CD1c-positive myeloid dendritic cell (primary cell): Measurements from ENCODE around the gene CEMP1.

ENCODE experiments used
- DNase-seq: peaks from one replicate; pipeline ENCODE4 v3.0.0-alpha.2; 2016; ENCODE audit errors: extremely low spot score

CEMP1 gene

GRCh38 chr16:2520097-2520783 lies 11.0 kb downstream of the CEMP1 start, which contains the start of gene AMDHD2:
AMDHD2 (plus strand) TSS chr16:2520371; CDS start chr16:2520459, 88 bp downstream.
- DNase-seq = peak; percentile 98

- DNase-seq = no peak
Observed at GRCh38 chr16:2519711-2520080, 11.5 kb downstream of the CEMP1 start.

GRCh38 chr16:2518823-2519710 lies 12.1 kb downstream of the CEMP1 start:
- DNase-seq = no peak

GRCh38 chr16:2517954-2518605 lies 13.1 kb downstream of the CEMP1 start:
- DNase-seq = peak; percentile 40

- DNase-seq = peak; percentile 76
Observed at GRCh38 chr16:2516391-2517240, 14.6 kb downstream of the CEMP1 start.

- peak; percentile 51 for DNase-seq
Observed at GRCh38 chr16:2515180-2515851, 15.9 kb downstream of the CEMP1 start.

GRCh38 chr16:2514333-2515179 lies 16.7 kb downstream of the CEMP1 start:
- DNase-seq = peak; percentile 51

- DNase-seq = peak; percentile 95
Observed at GRCh38 chr16:2513405-2514332, 17.5 kb downstream of the CEMP1 start, which contains the start of gene ATP6V0C. ATP6V0C (plus strand) TSS chr16:2513952; CDS start chr16:2514104, 152 bp downstream.

- no peak for DNase-seq
Observed at GRCh38 chr16:2512735-2513404, 18.3 kb downstream of the CEMP1 start.

- DNase-seq = no peak
Observed at GRCh38 chr16:2511996-2512734, 19.0 kb downstream of the CEMP1 start.

- peak; percentile 59 for DNase-seq
Observed at GRCh38 chr16:2511128-2511800, 19.9 kb downstream of the CEMP1 start.

- no peak for DNase-seq
Observed at GRCh38 chr16:2508722-2509400, 22.3 kb downstream of the CEMP1 start.

GRCh38 chr16:2507665-2508064 lies 23.5 kb downstream of the CEMP1 start:
- DNase-seq = peak; percentile 90

- DNase-seq = peak; percentile 83
Observed at GRCh38 chr16:2507052-2507659, 24.1 kb downstream of the CEMP1 start.

- DNase-seq = no peak
Observed at GRCh38 chr16:2505695-2506094, 25.5 kb downstream of the CEMP1 start.
